Glomerular visceral epithelial cell (primary cell): Measurements from ENCODE around the gene MIA.
"Not testable (repeated sequence)": the region's sequence is repeated elsewhere in the genome, so short reads cannot be mapped to it uniquely, and the experiment has no call there.

Experiments used
- DNase-seq: peaks from one replicate; pipeline ENCODE4 v3.0.0-alpha.2; 2016; ENCODE audit errors: extremely low spot score

Gene MIA

GRCh38 chr19:40803857-40804782, 28.8 kb downstream of the MIA start:
- no peak for DNase-seq

- no peak for DNase-seq
Observed at GRCh38 chr19:40804783-40805242, 29.5 kb downstream of the MIA start.

- DNase-seq: no peak
Observed at GRCh38 chr19:40805258-40805868, 30.0 kb downstream of the MIA start.

GRCh38 chr19:40806423-40807146, 31.3 kb downstream of the MIA start:
- peak; percentile 82 for DNase-seq

GRCh38 chr19:40807147-40808020, 32.1 kb downstream of the MIA start:
- peak; percentile 37 for DNase-seq

- no peak for DNase-seq
Observed at GRCh38 chr19:40808021-40808325, 32.7 kb downstream of the MIA start.

GRCh38 chr19:40808497-40808896, 33.2 kb downstream of the MIA start:
- DNase-seq: no peak

GRCh38 chr19:40809358-40810086, 34.2 kb downstream of the MIA start:
- DNase-seq: no peak

- no peak for DNase-seq
Observed at GRCh38 chr19:40810160-40810559, 34.8 kb downstream of the MIA start.

GRCh38 chr19:40810649-40811408, 35.5 kb downstream of the MIA start:
- DNase-seq: peak; percentile 75

- no peak for DNase-seq
Observed at GRCh38 chr19:40811478-40812341, 36.4 kb downstream of the MIA start.

GRCh38 chr19:40812571-40812970, 37.2 kb downstream of the MIA start:
- DNase-seq: not testable (repeated sequence)

GRCh38 chr19:40813182-40813581, 37.9 kb downstream of the MIA start:
- no peak for DNase-seq

- no peak for DNase-seq
Observed at GRCh38 chr19:40815223-40815622, 39.9 kb downstream of the MIA start.

- DNase-seq: peak; percentile 74
Observed at GRCh38 chr19:40818480-40819399, 43.4 kb downstream of the MIA start.

GRCh38 chr19:40819479-40820234, 44.3 kb downstream of the MIA start:
- DNase-seq: peak; percentile 37

GRCh38 chr19:40822161-40822560, 46.8 kb downstream of the MIA start:
- DNase-seq: no peak
